Measurements from ENCODE around the gene C2orf49. TPM values are rescaled to one million over a fixed set of nuclear protein-coding genes. Genes with fewer than 3 reads are reported as not detected.

Gene C2orf49
- total and polyA plus RNA-seq, 10 of the 15 experiments (the other 5 are each of a cell fraction or from before 2014, with no cell fraction given), result 7.2 to 24.2 (median 15.5) TPM

DNA sequence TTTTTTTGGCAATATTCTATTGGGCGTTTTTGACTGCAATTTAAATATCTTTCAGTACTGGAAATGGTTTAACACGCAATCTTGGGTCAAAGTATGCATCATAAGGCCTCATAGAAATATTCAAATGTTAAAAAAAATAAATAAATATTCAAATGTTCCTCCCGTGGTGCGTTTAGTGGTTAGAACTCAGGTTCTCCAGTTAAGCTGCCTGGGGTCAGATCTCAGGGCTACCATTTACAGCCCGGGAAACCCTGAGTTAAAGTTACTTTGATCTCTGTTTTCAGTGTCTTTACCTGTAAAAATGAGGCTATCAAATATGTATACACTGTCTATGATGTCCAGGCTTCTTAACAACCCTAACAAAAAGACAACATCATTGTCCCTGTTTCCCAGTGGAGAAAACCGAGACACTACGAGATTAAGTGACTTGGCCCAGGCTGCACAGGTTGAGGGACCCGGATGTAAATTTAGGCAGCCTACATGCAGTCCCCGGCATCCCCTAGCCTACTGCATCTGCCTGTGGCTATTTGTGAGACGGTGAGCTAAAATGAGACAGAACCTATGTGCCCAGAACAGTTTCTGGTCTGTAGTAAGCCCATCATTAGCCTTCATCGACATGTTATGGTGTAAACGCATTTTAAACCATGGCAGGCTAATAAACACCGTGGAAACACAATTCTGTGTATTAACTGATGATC is 59.8 kb downstream of the C2orf49 start:
- no peak for DNase-seq (ENCODE audit: low read depth, low spot score)
- Histone ChIP-seq H4K20me1 (ENCODE audit: control insufficient read depth, insufficient read depth) (no peaks in the 10 kb centered on the region), H3K36me3 (ENCODE audit: control insufficient read depth in 2 of 2, insufficient read depth in 2 of 2, low read length in 1 of 2) (no peaks in the 10 kb centered on the region), H3K27me3 (replicated peaks in 1 of 2; ENCODE audit: control insufficient read depth in 2 of 2, insufficient read depth in 2 of 2, low read length in 1 of 2) (peaks cover 2 to 14% of the 10 kb centered on the region in 2 experiments), H3K4me3 (no peak overlapping the region), H2AFZ (ENCODE audit: control insufficient read depth, low read depth, low read length) (no peak overlapping the region), H3K4me2 (ENCODE audit: control insufficient read depth, insufficient read depth) (no peak overlapping the region), H3K79me2 (ENCODE audit: control insufficient read depth, insufficient read depth, low read length) (no peaks in the 10 kb centered on the region), H3K9ac (ENCODE audit: control insufficient read depth, insufficient read depth, low read length) (no peak overlapping the region), H3K27ac (ENCODE audit: control insufficient read depth, insufficient read depth) (no peak overlapping the region), H3K4me1 (ENCODE audit: control insufficient read depth, insufficient read depth, low read length) (no peaks in the 10 kb centered on the region), H3K9me3 (replicated peaks; ENCODE audit: control insufficient read depth, insufficient read depth, low read length) (no peaks in the 10 kb centered on the region; the same call in 2 of the 3 replicates)
- intact Hi-C loops (cut with micrococcal nuclease; ENCODE audit: unreplicated experiment), result no loop called here
- SMC1A ChIA-PET (ENCODE audit: uncharacterized antibody, unreplicated experiment), result interaction anchor here (1.0 to 1.8 kb wide), 2 partner anchors 9 to 15 kb away, joined by 4 to 5 read pairs; no protein-coding TSS in a partner anchor
- WGBS (ENCODE audit: insufficient coverage, insufficient replicate concordance, low lambda C conversion rate, missing lambda C conversion rate), result 34% methylated on average over 13 of the region's 13 CpGs
- POLR2A ChIA-PET, result no interaction called here
- TF ChIP-seq STAT1 (conservative IDR thresholded peaks at IDR 0.05) (no peak), BACH1 (IDR thresholded peaks at IDR 0.05; ENCODE audit: borderline replicate concordance) (no peak), ZNF622 (IDR thresholded peaks at IDR 0.05) (no peak), CBX3 (IDR thresholded peaks at IDR 0.05; ENCODE audit: borderline replicate concordance, low read depth) (no peak)
- no TSS peak for BruUV-seq (replicated peaks)
- CTCF ChIA-PET, result no interaction called here
- RAD21 ChIA-PET (ENCODE audit: unreplicated experiment), result no interaction called here
- in situ Hi-C loops (cut with MboI), result no loop called here
- ATAC-seq, result no peak
- FAIRE-seq, result no peak

DNA sequence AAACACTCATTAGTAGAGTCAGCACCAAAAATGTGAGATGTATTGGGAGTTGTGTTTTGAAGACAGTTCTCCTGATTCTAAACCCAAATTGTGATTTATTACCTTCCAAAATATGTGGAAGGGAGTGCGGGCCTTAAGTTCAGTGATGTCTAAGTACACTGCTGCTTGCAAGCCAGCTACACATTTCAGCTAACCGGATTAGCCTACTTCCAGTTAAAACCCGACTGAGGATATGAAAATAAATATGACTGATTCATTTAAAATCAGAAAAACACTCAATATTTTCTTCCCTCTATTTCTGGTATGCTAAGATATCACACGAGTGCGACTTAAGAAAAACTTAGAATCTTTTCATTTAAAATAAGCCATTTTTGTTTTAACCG is 60.6 kb downstream of the C2orf49 start:
- in situ Hi-C loops (cut with MboI), result no loop called here
- ATAC-seq (no peak), DNase-seq (ENCODE audit: low read depth, low spot score) (no peak), FAIRE-seq (no peak)
- H3K4me3 ChIP-seq, result no peak overlapping the region
- H3K4me1 ChIP-seq (ENCODE audit: control insufficient read depth, insufficient read depth, low read length), result no peaks in the 10 kb centered on the region
- ChIA-PET RAD21 (ENCODE audit: unreplicated experiment) (no interaction called here), POLR2A (no interaction called here), SMC1A (ENCODE audit: uncharacterized antibody, unreplicated experiment) (no interaction called here), CTCF (interaction anchor here (1.2 kb wide), 1 partner anchor 12 kb away, joined by 3 read pairs; no protein-coding TSS in a partner anchor)
- H2AFZ ChIP-seq (ENCODE audit: control insufficient read depth, low read depth, low read length), result no peak overlapping the region
- 46% methylated on average over 6 of the region's 6 CpGs for WGBS (ENCODE audit: insufficient coverage, insufficient replicate concordance, low lambda C conversion rate, missing lambda C conversion rate)
- no peaks in the 10 kb centered on the region for H3K36me3 ChIP-seq (ENCODE audit: control insufficient read depth in 2 of 2, insufficient read depth in 2 of 2, low read length in 1 of 2)
- BruUV-seq (replicated peaks), result no TSS peak
- H4K20me1 ChIP-seq (ENCODE audit: control insufficient read depth, insufficient read depth), result no peaks in the 10 kb centered on the region
- H3K79me2 ChIP-seq (ENCODE audit: control insufficient read depth, insufficient read depth, low read length), result no peaks in the 10 kb centered on the region
- H3K4me2 ChIP-seq (ENCODE audit: control insufficient read depth, insufficient read depth), result no peak overlapping the region; the same call in 1 of the 2 replicates
- H3K27ac ChIP-seq (ENCODE audit: control insufficient read depth, insufficient read depth), result no peak overlapping the region
- H3K9ac ChIP-seq (ENCODE audit: control insufficient read depth, insufficient read depth, low read length), result no peak overlapping the region
- no peaks in the 10 kb centered on the region; the same call in 2 of the 3 replicates for H3K9me3 ChIP-seq (replicated peaks; ENCODE audit: control insufficient read depth, insufficient read depth, low read length)
- peaks cover 2 to 14% of the 10 kb centered on the region in 2 experiments for H3K27me3 ChIP-seq (replicated peaks in 1 of 2; ENCODE audit: control insufficient read depth in 2 of 2, insufficient read depth in 2 of 2, low read length in 1 of 2)
- intact Hi-C loops (cut with micrococcal nuclease; ENCODE audit: unreplicated experiment), result no loop called here
- TF ChIP-seq YBX1 (IDR thresholded peaks at IDR 0.05) (no peak), HDAC2 (IDR thresholded peaks at IDR 0.05) (no peak), ZBED1 (IDR thresholded peaks at IDR 0.05; ENCODE audit: borderline replicate concordance) (no peak), CBFB (IDR thresholded peaks at IDR 0.05; ENCODE audit: low read depth) (no peak), POLR2A (IDR thresholded peaks at IDR 0.05; ENCODE audit: low read depth, low read length) (no peak), NR2C2 (IDR thresholded peaks at IDR 0.05; ENCODE audit: borderline replicate concordance, control insufficient read depth, insufficient read length, low read depth) (no peak), EGR1 (IDR thresholded peaks at IDR 0.05; ENCODE audit: borderline replicate concordance in 1 of 2, low read depth in 2 of 2, low read length in 2 of 2) (no peak), MTA2 (IDR thresholded peaks at IDR 0.05; ENCODE audit: low read depth) (no peak), PML (IDR thresholded peaks at IDR 0.05; ENCODE audit: low read length) (no peak), SPI1 (IDR thresholded peaks at IDR 0.05; ENCODE audit: borderline replicate concordance, insufficient read depth, low read depth, low read length) (no peak), RB1 (IDR thresholded peaks at IDR 0.05; ENCODE audit: borderline replicate concordance) (no peak), SUPT20H (IDR thresholded peaks at IDR 0.05; ENCODE audit: borderline replicate concordance, control insufficient read depth, low read depth, low read length) (no peak)
- TF ChIP-seq, protein P1, sequence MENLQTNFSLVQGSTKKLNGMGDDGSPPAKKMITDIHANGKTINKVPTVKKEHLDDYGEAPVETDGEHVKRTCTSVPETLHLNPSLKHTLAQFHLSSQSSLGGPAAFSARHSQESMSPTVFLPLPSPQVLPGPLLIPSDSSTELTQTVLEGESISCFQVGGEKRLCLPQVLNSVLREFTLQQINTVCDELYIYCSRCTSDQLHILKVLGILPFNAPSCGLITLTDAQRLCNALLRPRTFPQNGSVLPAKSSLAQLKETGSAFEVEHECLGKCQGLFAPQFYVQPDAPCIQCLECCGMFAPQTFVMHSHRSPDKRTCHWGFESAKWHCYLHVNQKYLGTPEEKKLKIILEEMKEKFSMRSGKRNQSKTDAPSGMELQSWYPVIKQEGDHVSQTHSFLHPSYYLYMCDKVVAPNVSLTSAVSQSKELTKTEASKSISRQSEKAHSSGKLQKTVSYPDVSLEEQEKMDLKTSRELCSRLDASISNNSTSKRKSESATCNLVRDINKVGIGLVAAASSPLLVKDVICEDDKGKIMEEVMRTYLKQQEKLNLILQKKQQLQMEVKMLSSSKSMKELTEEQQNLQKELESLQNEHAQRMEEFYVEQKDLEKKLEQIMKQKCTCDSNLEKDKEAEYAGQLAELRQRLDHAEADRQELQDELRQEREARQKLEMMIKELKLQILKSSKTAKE (IDR thresholded peaks at IDR 0.05; ENCODE audit: low read depth, poor library complexity, severe bottlenecking), result no peak
- TF ChIP-seq, protein P2, sequence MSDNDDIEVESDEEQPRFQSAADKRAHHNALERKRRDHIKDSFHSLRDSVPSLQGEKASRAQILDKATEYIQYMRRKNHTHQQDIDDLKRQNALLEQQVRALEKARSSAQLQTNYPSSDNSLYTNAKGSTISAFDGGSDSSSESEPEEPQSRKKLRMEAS (IDR thresholded peaks at IDR 0.05; ENCODE audit: low read depth, low read length), result no peak

Measured in GM12878 (cell line).